Activated naive CD8-positive, alpha-beta T cell (primary cell): ENCODE measurements around the gene LIF.

Source experiments
- H3K27ac Mint-ChIP-seq: one replicate; pipeline ENCODE4 v1.8.0; 2021; ENCODE audit warnings: mixed read lengths
- H3K27me3 Mint-ChIP-seq: one replicate; pipeline ENCODE4 v1.8.0; 2021; ENCODE audit warnings: mixed read lengths
- H3K36me3 Mint-ChIP-seq: one replicate; pipeline ENCODE4 v1.8.0; 2021; ENCODE audit warnings: mixed read lengths
- H3K4me1 Mint-ChIP-seq: one replicate; pipeline ENCODE4 v1.8.0; 2021; ENCODE audit warnings: low read depth, mixed read lengths
- H3K4me3 Mint-ChIP-seq: one replicate; pipeline ENCODE4 v1.8.0; 2021; ENCODE audit warnings: mild to moderate bottlenecking, mixed read lengths
- H3K9me3 Mint-ChIP-seq: one replicate; pipeline ENCODE4 v1.8.0; 2021; ENCODE audit warnings: low read depth, mixed read lengths

Gene LIF

DNA sequence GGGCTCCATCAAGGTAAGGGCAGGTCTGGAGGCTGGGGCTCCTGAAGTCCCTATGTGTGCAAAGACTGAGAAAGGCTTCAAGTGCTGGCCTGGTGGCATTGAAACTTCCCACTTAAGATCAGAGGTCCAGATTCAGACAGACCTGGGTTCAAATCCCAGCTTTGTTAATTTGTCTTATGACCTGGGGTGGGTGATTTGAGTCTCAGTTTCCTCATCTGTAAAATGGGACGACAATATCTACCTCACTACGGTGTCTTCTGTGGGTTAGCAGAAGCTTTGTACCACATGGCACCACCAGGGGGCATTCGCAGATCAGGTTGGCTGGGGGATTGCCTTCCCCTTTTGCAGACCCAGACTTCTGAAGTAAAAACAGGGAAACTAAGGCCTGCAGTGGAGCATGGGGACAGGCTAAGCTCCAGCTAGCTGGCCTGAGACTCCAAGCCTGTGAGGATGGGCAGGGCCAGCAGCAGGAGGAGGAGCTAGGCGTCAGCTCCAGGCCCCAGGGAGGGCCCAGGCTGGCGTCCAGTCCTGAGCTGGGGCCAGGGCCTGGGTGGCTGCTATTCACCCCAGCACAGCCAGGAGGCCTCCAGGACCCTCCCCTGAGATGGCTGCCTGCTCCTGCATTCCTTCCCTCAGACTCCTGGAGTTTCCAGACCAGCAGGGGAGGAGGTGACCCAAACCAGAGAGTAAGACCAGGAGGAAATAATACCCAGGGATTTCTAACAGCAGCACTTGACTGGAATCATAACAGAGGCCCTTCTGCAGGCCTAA is 41.3 kb upstream of the LIF start:
- Mint-ChIP-seq H3K4me3 (peak overlapping the region; percentile 78), H3K36me3 (peaks cover 2% of the 10 kb centered on the region), H3K4me1 (peaks cover 26% of the 10 kb centered on the region), H3K9me3 (no peaks in the 10 kb centered on the region), H3K27ac (peak overlapping the region; percentile 54), H3K27me3 (no peaks in the 10 kb centered on the region)

GRCh38 chr22:30286813-30287647 is 40.5 kb upstream of the LIF start:
- peaks cover 2% of the 10 kb centered on the region for H3K36me3 Mint-ChIP-seq
- H3K4me1 Mint-ChIP-seq, result peaks cover 32% of the 10 kb centered on the region
- no peaks in the 10 kb centered on the region for H3K27me3 Mint-ChIP-seq
- no peak overlapping the region for H3K27ac Mint-ChIP-seq
- no peak overlapping the region for H3K4me3 Mint-ChIP-seq
- no peaks in the 10 kb centered on the region for H3K9me3 Mint-ChIP-seq

GRCh38 chr22:30286331-30286730 is 39.8 kb upstream of the LIF start:
- H3K4me3 Mint-ChIP-seq, result no peak overlapping the region
- H3K27me3 Mint-ChIP-seq, result no peaks in the 10 kb centered on the region
- peaks cover 2% of the 10 kb centered on the region for H3K36me3 Mint-ChIP-seq
- no peak overlapping the region for H3K27ac Mint-ChIP-seq
- peaks cover 33% of the 10 kb centered on the region for H3K4me1 Mint-ChIP-seq
- no peaks in the 10 kb centered on the region for H3K9me3 Mint-ChIP-seq

DNA sequence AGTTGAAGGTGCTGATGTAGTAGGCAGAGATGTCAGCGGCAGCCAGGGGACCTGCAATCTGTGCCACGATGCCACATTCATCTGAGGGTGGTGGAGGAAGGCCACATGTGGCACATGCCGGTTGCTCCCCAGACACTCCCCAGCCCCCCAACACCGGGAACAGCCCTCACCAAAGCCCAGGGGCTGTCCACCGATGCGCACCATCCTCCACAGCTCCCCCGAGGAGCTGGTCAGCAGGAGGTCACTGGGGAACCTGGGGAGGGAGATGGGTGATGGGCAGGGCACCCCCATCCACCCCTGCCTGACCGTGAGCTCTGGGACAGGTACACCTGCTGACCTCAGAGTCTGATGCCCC is 39.3 kb upstream of the LIF start:
- no peaks in the 10 kb centered on the region for H3K27me3 Mint-ChIP-seq
- no peaks in the 10 kb centered on the region for H3K9me3 Mint-ChIP-seq
- H3K27ac Mint-ChIP-seq, result no peak overlapping the region
- H3K4me1 Mint-ChIP-seq, result peaks cover 33% of the 10 kb centered on the region
- H3K36me3 Mint-ChIP-seq, result peaks cover 2% of the 10 kb centered on the region
- no peak overlapping the region for H3K4me3 Mint-ChIP-seq

DNA sequence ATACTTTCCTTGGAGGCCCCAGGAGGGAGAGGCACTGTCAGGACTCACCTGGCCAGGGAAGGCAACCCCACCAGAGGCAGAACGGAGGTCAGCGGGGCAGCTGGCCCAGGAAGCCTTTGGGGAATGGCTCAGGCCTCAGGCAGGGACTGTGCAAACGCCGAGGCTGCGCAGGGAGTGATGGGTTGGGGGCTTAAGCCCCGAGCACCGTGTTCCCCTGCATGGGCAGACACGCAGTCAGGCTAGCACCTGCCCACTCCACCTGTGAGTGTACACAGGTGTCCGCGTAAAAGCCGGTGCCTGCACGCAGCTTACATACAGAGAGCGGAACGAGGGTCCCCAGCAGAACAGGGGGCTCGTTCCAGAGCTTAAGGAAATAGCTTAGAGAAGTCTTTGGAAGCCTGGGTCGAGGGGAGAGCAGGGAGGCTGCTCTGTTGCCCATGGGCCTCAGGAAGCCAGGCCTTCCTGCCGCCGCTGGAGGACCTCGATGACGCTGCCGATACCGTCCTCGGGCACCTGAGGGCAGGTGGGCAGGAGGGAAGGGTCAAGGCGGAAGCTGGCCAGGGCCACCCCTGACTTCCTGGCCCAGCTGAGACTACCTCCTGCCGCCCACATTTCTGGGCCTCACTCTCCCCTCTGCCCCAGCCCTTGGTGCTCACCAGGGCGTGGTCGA is 38.8 kb upstream of the LIF start:
- no peaks in the 10 kb centered on the region for H3K27me3 Mint-ChIP-seq
- H3K4me1 Mint-ChIP-seq, result peaks cover 30% of the 10 kb centered on the region
- no peak overlapping the region for H3K27ac Mint-ChIP-seq
- no peaks in the 10 kb centered on the region for H3K9me3 Mint-ChIP-seq
- H3K4me3 Mint-ChIP-seq, result no peak overlapping the region
- H3K36me3 Mint-ChIP-seq, result peaks cover 2% of the 10 kb centered on the region

DNA sequence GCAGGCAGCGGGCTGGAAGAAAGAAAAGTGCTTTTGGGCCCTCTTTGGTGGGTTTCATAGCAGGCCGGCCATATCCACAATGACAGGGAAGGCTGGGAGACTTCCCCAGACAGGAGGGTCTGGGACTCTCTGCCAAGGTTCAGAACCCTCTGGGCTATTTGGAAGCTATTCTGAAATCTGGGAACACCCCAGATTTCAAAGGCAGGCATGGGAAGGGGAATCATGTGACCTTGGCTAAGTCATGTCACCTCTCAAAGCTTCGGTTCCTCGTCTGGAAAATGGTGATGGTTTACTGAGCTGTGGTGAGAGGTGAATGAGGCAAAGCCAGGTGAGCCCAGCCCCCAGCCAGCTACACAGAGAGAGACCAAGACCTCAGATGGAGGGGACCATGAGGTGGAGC is 38.1 kb upstream of the LIF start:
- Mint-ChIP-seq H3K27ac (no peak overlapping the region), H3K36me3 (peaks cover 2% of the 10 kb centered on the region), H3K4me3 (no peak overlapping the region), H3K4me1 (peaks cover 27% of the 10 kb centered on the region), H3K9me3 (no peaks in the 10 kb centered on the region), H3K27me3 (no peaks in the 10 kb centered on the region)

- H3K4me3 Mint-ChIP-seq, result no peak overlapping the region
- H3K4me1 Mint-ChIP-seq, result peaks cover 31% of the 10 kb centered on the region
- peaks cover 2% of the 10 kb centered on the region for H3K36me3 Mint-ChIP-seq
- no peaks in the 10 kb centered on the region for H3K27me3 Mint-ChIP-seq
- no peaks in the 10 kb centered on the region for H3K9me3 Mint-ChIP-seq
- H3K27ac Mint-ChIP-seq, result no peak overlapping the region
These were observed 37.6 kb upstream of the LIF start for GRCh38 chr22:30284172-30284571.

DNA sequence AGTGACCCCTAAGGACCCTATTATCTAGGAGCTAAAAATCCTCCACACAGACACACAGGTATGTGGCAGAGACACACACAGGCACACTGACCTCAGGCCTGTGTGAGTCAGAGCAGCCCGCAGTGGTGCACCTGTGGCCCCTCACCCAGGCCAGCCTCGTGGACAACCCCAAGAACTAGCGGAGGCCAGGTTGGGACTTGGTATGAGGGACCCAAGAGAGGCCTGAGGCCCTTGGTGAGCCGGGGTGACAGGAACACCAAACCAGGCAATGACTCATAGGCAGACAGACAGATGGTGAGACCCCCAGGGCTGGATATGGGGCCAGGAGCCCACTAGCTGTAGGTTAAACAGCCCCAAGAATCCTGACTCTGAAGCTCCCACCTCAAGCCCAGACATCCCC is 36.8 kb upstream of the LIF start:
- no peak overlapping the region for H3K27ac Mint-ChIP-seq
- peaks cover 34% of the 10 kb centered on the region for H3K4me1 Mint-ChIP-seq
- H3K27me3 Mint-ChIP-seq, result no peaks in the 10 kb centered on the region
- H3K4me3 Mint-ChIP-seq, result no peak overlapping the region
- H3K9me3 Mint-ChIP-seq, result no peaks in the 10 kb centered on the region
- peaks cover 2% of the 10 kb centered on the region for H3K36me3 Mint-ChIP-seq

GRCh38 chr22:30282616-30283046 is 36.1 kb upstream of the LIF start:
- H3K27ac Mint-ChIP-seq, result no peak overlapping the region
- no peak overlapping the region for H3K4me3 Mint-ChIP-seq
- H3K9me3 Mint-ChIP-seq, result no peaks in the 10 kb centered on the region
- H3K27me3 Mint-ChIP-seq, result no peaks in the 10 kb centered on the region
- peaks cover 2% of the 10 kb centered on the region for H3K36me3 Mint-ChIP-seq
- H3K4me1 Mint-ChIP-seq, result peaks cover 31% of the 10 kb centered on the region

DNA sequence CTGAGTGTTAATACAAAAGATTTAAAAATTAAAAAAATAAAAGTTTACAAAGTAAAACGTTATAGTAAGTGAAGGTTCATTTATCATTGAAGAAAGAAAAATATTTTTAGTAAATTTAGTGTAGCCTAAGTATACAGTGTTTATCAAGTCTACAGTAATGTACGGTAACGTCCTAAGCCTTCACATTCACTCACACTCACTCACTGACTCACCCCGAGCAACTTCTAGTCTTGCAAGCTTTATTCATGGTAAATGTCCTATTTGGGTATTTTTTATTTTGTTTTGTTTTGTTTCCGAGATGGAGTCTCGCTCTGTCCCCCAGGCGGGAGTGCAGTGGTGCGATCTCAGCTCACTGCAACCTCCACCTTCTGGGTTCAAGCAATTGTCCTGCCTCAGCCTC is 33.9 kb upstream of the LIF start:
- Mint-ChIP-seq H3K27ac (no peak overlapping the region), H3K9me3 (no peaks in the 10 kb centered on the region), H3K4me1 (peaks cover 39% of the 10 kb centered on the region), H3K4me3 (no peak overlapping the region), H3K36me3 (peaks cover 2% of the 10 kb centered on the region), H3K27me3 (no peaks in the 10 kb centered on the region)

GRCh38 chr22:30279932-30280331 is 33.4 kb upstream of the LIF start:
- Mint-ChIP-seq H3K27ac (no peak overlapping the region), H3K27me3 (no peaks in the 10 kb centered on the region), H3K36me3 (peaks cover 2% of the 10 kb centered on the region), H3K4me1 (peaks cover 44% of the 10 kb centered on the region), H3K4me3 (no peak overlapping the region), H3K9me3 (no peaks in the 10 kb centered on the region)

DNA sequence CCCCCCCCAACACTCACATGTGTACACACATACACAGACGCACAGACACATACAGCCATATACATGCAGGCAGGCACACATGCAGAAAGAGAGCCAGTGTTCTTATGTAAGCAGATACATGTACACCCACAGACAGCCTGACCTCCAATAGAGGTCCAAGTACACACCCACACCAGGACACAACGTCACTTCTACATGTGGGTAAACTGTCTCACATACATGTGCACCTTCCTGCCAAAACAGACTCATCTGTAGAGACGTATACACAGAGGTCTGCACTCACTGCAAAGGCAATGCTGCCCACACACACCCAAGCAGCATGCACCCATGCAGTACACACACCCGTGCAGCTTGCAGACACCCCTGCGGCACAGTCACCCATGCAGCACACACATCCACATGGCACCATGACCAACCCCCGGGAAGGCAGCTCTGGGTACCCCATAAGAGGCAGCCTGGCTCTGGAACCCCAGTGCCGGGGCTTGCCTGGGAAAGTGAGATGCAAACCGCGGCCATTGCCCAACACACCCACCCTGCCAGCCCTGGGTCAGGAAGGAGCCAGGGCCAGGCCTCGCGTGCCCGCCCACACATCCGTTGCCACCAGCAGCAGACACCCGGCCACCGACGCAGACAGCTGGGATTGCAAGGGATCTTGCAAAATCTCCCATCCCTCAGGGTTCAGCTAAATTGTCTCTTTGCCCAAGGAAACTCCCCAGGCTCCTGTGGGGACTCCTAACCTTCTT is 32.7 kb upstream of the LIF start:
- Mint-ChIP-seq H3K4me1 (peaks cover 49% of the 10 kb centered on the region), H3K4me3 (no peak overlapping the region), H3K36me3 (peaks cover 2% of the 10 kb centered on the region), H3K27ac (no peak overlapping the region), H3K9me3 (no peaks in the 10 kb centered on the region), H3K27me3 (no peaks in the 10 kb centered on the region)

GRCh38 chr22:30277547-30278344 is 31.2 kb upstream of the LIF start:
- Mint-ChIP-seq H3K4me1 (peaks cover 48% of the 10 kb centered on the region), H3K27ac (no peak overlapping the region), H3K27me3 (no peaks in the 10 kb centered on the region), H3K36me3 (no peaks in the 10 kb centered on the region), H3K4me3 (no peak overlapping the region), H3K9me3 (no peaks in the 10 kb centered on the region)

GRCh38 chr22:30276039-30276438 is 29.5 kb upstream of the LIF start:
- Mint-ChIP-seq H3K36me3 (no peaks in the 10 kb centered on the region), H3K4me3 (peak overlapping the region; percentile 51), H3K4me1 (peaks cover 47% of the 10 kb centered on the region), H3K27me3 (no peaks in the 10 kb centered on the region), H3K9me3 (no peaks in the 10 kb centered on the region), H3K27ac (peak overlapping the region; percentile 75)
